ENCODE measurements around the gene CDC42EP2. TPM values are rescaled to one million over a fixed set of nuclear protein-coding genes. Genes with fewer than 3 reads are reported as not detected.
"Not testable (repeated sequence)": the region's sequence is repeated elsewhere in the genome, so short reads cannot be mapped to it uniquely, and the experiment has no call there.

Gene CDC42EP2
- polyA plus RNA-seq, 4 donors: 10.4 to 39.4 (median 25.7) TPM

DNA sequence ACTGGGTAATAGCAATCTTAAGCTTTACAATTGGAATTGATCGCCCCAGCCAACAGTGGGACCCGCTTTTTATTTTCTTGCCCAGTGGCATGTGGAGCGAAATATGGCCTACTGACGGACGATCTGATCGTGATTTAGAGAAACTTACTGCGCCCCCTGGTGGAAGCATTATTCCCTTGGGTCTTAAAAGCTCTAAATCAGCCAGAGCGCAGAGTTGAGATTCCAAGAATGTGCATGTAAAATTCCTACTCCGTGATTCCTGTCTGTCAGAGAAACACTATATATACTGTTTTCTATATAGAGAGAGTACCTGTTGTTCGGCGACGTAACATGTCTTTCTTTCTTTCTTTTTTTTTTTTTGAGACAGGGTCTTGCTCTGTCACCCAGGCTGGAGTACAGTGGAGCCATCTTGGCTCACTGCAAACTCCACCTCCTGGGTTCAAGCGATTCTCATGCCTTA, 15.3 kb downstream of the CDC42EP2 start:
- Histone ChIP-seq H3K27me3 (ENCODE audit: control insufficient read depth in 3 of 3, insufficient read depth in 3 of 3, low read length in 3 of 3) (no peaks in the 10 kb centered on the region), H3K27ac (ENCODE audit: low read depth in 1 of 3, low read length in 2 of 3) (no peak overlapping the region), H3K9me3 (ENCODE audit: control insufficient read depth in 2 of 2, insufficient read depth in 1 of 2, low read depth in 1 of 2, low read length in 1 of 2) (no peaks in the 10 kb centered on the region), H3K36me3 (ENCODE audit: control insufficient read depth in 3 of 3, insufficient read depth in 2 of 3, low read depth in 1 of 3, low read length in 3 of 3) (no peaks in the 10 kb centered on the region), H3K4me1 (ENCODE audit: control insufficient read depth in 3 of 3, insufficient read depth in 2 of 3, low read depth in 1 of 3, low read length in 2 of 3) (peaks cover 6 to 23% (median 6%) of the 10 kb centered on the region in 3 donors), H3K4me3 (ENCODE audit: low read depth in 1 of 3, low read length in 3 of 3) (no peak overlapping the region)
- 7 to 10% (median 9%) methylated on average over 13 of the region's 13 CpGs for WGBS, 3 donors
- FAIRE-seq (no peak), DNase-seq (peak; percentile 92 to 93)

DNA sequence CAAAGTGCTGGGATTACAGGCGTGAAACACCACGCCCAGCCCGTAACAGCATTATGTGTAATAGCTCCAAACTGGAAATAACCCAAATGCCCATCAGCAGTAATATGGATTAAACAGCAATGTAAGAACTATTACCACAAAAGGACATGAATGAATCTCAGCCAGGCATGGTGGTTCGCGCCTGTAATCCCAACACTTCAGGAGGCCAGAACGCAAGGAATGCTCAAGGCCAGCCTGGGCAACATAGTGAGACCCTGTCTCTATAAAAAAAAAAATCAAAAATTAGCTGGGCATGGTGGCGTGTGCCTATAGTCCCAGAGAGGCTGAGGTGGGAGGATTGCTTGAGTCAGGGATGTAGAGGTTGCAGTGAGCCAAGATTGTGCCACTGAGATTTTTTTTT, 15.9 kb downstream of the CDC42EP2 start:
- no peak overlapping the region for H3K27ac ChIP-seq (ENCODE audit: low read depth in 1 of 3, low read length in 2 of 3)
- no peaks in the 10 kb centered on the region for H3K36me3 ChIP-seq (ENCODE audit: control insufficient read depth in 3 of 3, insufficient read depth in 2 of 3, low read depth in 1 of 3, low read length in 3 of 3)
- no peaks in the 10 kb centered on the region for H3K9me3 ChIP-seq (ENCODE audit: control insufficient read depth in 2 of 2, insufficient read depth in 1 of 2, low read depth in 1 of 2, low read length in 1 of 2)
- H3K27me3 ChIP-seq (ENCODE audit: control insufficient read depth in 3 of 3, insufficient read depth in 3 of 3, low read length in 3 of 3): no peaks in the 10 kb centered on the region
- DNase-seq (no peak), FAIRE-seq (no peak)
- peaks cover 6 to 27% (median 10%) of the 10 kb centered on the region in 3 donors for H3K4me1 ChIP-seq (ENCODE audit: control insufficient read depth in 3 of 3, insufficient read depth in 2 of 3, low read depth in 1 of 3, low read length in 2 of 3)
- no peak overlapping the region for H3K4me3 ChIP-seq (ENCODE audit: low read depth in 1 of 3, low read length in 3 of 3)
- WGBS, 3 donors: 58 to 82% (median 64%) methylated on average over 7 of the region's 7 CpGs

DNA sequence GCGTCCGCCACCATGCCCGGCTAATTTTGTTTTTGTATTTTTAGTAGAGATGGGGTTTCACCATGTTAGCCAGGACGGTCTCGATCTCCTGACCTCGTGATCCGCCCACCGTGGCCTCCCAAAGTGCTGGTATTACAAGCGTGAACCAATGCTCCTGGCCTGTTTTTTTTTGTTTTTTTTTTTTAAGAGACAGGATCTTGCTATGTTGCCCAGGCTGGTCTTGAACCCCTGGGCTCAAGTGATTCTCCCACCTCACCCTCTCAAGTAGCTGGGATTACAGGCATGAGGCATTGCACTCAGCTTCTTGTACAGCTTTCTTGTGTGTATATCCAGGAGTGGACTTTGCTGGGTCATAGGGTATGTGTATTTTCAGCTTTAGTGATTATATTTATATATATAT, 17.9 kb downstream of the CDC42EP2 start:
- H3K4me1 ChIP-seq (ENCODE audit: control insufficient read depth in 3 of 3, insufficient read depth in 2 of 3, low read depth in 1 of 3, low read length in 2 of 3): peaks cover 6 to 17% (median 11%) of the 10 kb centered on the region in 3 donors
- not testable (repeated sequence) for H3K4me3 ChIP-seq (ENCODE audit: low read depth in 1 of 3, low read length in 3 of 3); H3K9me3 ChIP-seq (ENCODE audit: control insufficient read depth in 2 of 2, insufficient read depth in 1 of 2, low read depth in 1 of 2, low read length in 1 of 2); DNase-seq; H3K27ac ChIP-seq (ENCODE audit: low read depth in 1 of 3, low read length in 2 of 3); FAIRE-seq; H3K27me3 ChIP-seq (ENCODE audit: control insufficient read depth in 3 of 3, insufficient read depth in 3 of 3, low read length in 3 of 3)
- peaks cover 0 to 12% (median 0%) of the 10 kb centered on the region in 3 donors for H3K36me3 ChIP-seq (ENCODE audit: control insufficient read depth in 3 of 3, insufficient read depth in 2 of 3, low read depth in 1 of 3, low read length in 3 of 3)
- WGBS, 3 donors: 88 to 99% (median 97%) methylated on average over 9 of the region's 9 CpGs

DNA sequence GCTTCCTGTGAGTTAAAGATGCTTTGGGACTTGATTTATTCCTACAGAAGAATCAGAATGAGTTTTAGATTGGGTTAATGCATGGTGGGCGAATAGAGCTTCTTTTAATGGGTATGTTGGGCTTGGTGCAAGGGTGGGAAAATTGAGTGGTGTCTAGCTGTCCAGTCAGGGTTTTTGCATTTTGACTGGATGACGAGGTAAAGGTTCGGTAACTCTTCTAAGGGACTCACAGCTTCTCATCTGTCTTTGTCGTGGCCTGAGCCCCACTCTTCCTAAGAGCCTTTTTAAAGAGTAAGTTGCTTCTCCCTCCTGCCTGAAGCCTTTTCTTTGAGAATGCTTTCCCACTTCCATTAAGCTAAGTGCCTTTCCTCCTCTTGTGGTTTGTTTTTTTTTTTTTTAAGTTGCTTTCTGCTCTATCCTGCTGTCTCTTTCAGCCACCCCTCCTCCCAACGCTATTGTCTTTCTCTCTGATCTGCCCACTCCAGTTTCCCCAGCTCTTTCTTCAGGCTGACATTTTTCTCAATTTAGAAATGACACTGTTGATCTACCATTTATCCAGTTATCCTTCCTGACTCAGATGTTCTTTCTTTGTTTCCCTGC, 20.1 kb downstream of the CDC42EP2 start:
- peak overlapping the region; percentile 93 to 96 (median 94) for H3K4me3 ChIP-seq (ENCODE audit: low read depth in 1 of 3, low read length in 3 of 3)
- DNase-seq: no peak
- H3K27ac ChIP-seq (ENCODE audit: low read depth in 1 of 3, low read length in 2 of 3): no peak overlapping the region
- peaks cover 3 to 11% (median 7%) of the 10 kb centered on the region in 3 donors for H3K4me1 ChIP-seq (ENCODE audit: control insufficient read depth in 3 of 3, insufficient read depth in 2 of 3, low read depth in 1 of 3, low read length in 2 of 3)
- FAIRE-seq: no peak
- 12 to 19% (median 17%) methylated on average over 5 of the region's 5 CpGs for WGBS, 3 donors
- peaks cover 0 to 25% (median 0%) of the 10 kb centered on the region in 3 donors for H3K36me3 ChIP-seq (ENCODE audit: control insufficient read depth in 3 of 3, insufficient read depth in 2 of 3, low read depth in 1 of 3, low read length in 3 of 3)
- no peaks in the 10 kb centered on the region for H3K9me3 ChIP-seq (ENCODE audit: control insufficient read depth in 2 of 2, insufficient read depth in 1 of 2, low read depth in 1 of 2, low read length in 1 of 2)
- no peaks in the 10 kb centered on the region for H3K27me3 ChIP-seq (ENCODE audit: control insufficient read depth in 3 of 3, insufficient read depth in 3 of 3, low read length in 3 of 3)

DNA sequence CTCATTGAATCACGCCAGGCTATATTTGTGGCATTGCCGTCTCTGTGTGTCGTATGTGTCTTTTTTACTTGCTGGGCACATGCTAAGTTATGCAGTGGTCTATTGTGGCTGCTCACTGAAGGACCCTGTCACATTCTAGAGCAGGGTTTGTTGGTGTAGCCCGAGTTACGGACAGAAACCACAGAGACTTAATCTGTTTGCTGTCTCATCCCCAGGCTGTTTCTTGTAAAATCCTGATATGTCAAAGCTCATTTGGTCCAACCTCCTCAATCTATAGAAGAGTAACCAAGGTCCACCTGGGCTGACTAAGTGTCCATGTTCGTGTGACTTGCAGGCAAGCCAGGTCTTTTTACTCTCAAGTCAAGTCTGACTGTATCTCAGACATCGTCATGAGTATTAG, 24.0 kb downstream of the CDC42EP2 start:
- Histone ChIP-seq H3K27ac (ENCODE audit: low read depth in 1 of 3, low read length in 2 of 3) (no peak overlapping the region), H3K36me3 (ENCODE audit: control insufficient read depth in 3 of 3, insufficient read depth in 2 of 3, low read depth in 1 of 3, low read length in 3 of 3) (peaks cover 12 to 61% (median 13%) of the 10 kb centered on the region in 3 donors), H3K9me3 (ENCODE audit: control insufficient read depth in 2 of 2, insufficient read depth in 1 of 2, low read depth in 1 of 2, low read length in 1 of 2) (no peaks in the 10 kb centered on the region), H3K4me1 (ENCODE audit: control insufficient read depth in 3 of 3, insufficient read depth in 2 of 3, low read depth in 1 of 3, low read length in 2 of 3) (peaks cover 3 to 11% (median 5%) of the 10 kb centered on the region in 3 donors), H3K27me3 (ENCODE audit: control insufficient read depth in 3 of 3, insufficient read depth in 3 of 3, low read length in 3 of 3) (no peaks in the 10 kb centered on the region), H3K4me3 (ENCODE audit: low read depth in 1 of 3, low read length in 3 of 3) (no peak overlapping the region)
- FAIRE-seq: no peak
- WGBS, 3 donors: 87 to 89% (median 87%) methylated on average over 7 of the region's 7 CpGs
- DNase-seq: no peak

DNA sequence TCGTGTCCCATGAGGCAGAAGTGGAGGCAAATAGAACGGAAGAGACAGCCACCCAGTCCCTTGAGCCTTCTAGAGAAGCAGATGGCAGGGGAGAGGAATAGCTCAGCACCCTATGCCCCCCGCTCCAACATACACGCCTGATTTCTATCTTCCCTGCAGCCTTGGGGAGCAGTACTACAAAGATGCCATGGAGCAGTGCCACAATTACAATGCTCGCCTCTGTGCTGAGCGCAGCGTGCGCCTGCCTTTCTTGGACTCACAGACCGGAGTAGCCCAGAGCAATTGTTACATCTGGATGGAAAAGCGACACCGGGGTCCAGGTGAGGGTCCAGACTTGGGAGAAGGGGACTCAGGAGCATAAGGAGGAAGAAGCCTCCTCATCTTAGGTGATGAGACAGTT, 25.6 kb downstream of the CDC42EP2 start:
- H3K9me3 ChIP-seq (ENCODE audit: control insufficient read depth in 2 of 2, insufficient read depth in 1 of 2, low read depth in 1 of 2, low read length in 1 of 2): no peaks in the 10 kb centered on the region
- H3K27me3 ChIP-seq (ENCODE audit: control insufficient read depth in 3 of 3, insufficient read depth in 3 of 3, low read length in 3 of 3): no peaks in the 10 kb centered on the region
- peaks cover 0 to 4% (median 4%) of the 10 kb centered on the region in 3 donors for H3K4me1 ChIP-seq (ENCODE audit: control insufficient read depth in 3 of 3, insufficient read depth in 2 of 3, low read depth in 1 of 3, low read length in 2 of 3)
- H3K4me3 ChIP-seq (ENCODE audit: low read depth in 1 of 3, low read length in 3 of 3): no peak overlapping the region
- DNase-seq (no peak), FAIRE-seq (no peak)
- H3K27ac ChIP-seq (ENCODE audit: low read depth in 1 of 3, low read length in 2 of 3): no peak overlapping the region
- 94 to 97% (median 97%) methylated on average over 10 to 11 of the region's 11 CpGs for WGBS, 3 donors
- peaks cover 18 to 76% (median 21%) of the 10 kb centered on the region in 3 donors for H3K36me3 ChIP-seq (ENCODE audit: control insufficient read depth in 3 of 3, insufficient read depth in 2 of 3, low read depth in 1 of 3, low read length in 3 of 3)

DNA sequence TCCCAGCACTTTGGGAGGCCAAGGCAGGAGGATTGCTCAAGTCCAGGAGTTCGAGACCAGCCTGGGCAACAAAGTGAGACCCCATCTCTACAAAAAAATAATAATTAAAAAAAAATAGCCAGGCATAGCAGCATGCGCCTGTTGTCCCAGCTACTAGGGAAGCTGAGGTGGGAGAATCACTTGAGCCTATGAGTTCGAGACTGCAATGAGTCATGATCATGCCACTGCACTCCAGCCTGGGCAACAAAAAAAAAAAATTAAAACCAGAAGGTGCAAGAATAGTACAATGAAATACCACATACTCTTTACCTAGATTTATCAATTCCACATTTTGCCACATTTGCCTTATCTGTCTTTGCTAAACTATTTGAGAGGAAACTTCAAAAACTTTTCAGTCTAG, 27.2 kb downstream of the CDC42EP2 start:
- FAIRE-seq (no peak), DNase-seq (no peak)
- Histone ChIP-seq H3K36me3 (ENCODE audit: control insufficient read depth in 3 of 3, insufficient read depth in 2 of 3, low read depth in 1 of 3, low read length in 3 of 3) (peaks cover 28 to 84% (median 31%) of the 10 kb centered on the region in 3 donors), H3K4me1 (ENCODE audit: control insufficient read depth in 3 of 3, insufficient read depth in 2 of 3, low read depth in 1 of 3, low read length in 2 of 3) (no peaks in the 10 kb centered on the region), H3K4me3 (ENCODE audit: low read depth in 1 of 3, low read length in 3 of 3) (no peak overlapping the region), H3K9me3 (ENCODE audit: control insufficient read depth in 2 of 2, insufficient read depth in 1 of 2, low read depth in 1 of 2, low read length in 1 of 2) (no peaks in the 10 kb centered on the region), H3K27ac (ENCODE audit: low read depth in 1 of 3, low read length in 2 of 3) (no peak overlapping the region), H3K27me3 (ENCODE audit: control insufficient read depth in 3 of 3, insufficient read depth in 3 of 3, low read length in 3 of 3) (no peaks in the 10 kb centered on the region)
- WGBS, 3 donors: 93 to 97% (median 94%) methylated on average over 3 of the region's 3 CpGs

DNA sequence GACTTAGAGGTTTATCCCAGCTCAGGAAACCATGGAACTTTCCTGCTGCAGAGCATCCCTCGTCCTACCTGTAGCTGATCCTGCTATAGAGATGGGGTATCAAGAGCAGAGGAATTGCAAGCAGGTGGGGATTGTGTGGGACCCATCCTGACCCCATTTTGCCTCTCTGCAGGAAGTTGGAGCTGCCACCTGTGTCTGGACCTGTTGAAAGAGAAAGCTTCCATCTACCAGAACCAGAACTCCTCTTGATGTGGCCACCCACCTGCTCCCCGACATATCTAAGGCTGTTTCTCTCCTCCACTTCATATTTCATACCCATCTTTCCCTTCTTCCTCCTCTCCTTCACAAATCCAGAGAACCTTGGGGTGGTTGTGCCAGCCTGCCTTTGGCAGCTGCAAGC, 36.8 kb downstream of the CDC42EP2 start:
- DNase-seq: no peak
- Histone ChIP-seq H3K9me3 (ENCODE audit: control insufficient read depth in 2 of 2, insufficient read depth in 1 of 2, low read depth in 1 of 2, low read length in 1 of 2) (no peaks in the 10 kb centered on the region), H3K4me1 (ENCODE audit: control insufficient read depth in 3 of 3, insufficient read depth in 2 of 3, low read depth in 1 of 3, low read length in 2 of 3) (peaks cover 3 to 18% (median 4%) of the 10 kb centered on the region in 3 donors), H3K27ac (ENCODE audit: low read depth in 1 of 3, low read length in 2 of 3) (no peak overlapping the region), H3K4me3 (ENCODE audit: low read depth in 1 of 3, low read length in 3 of 3) (no peak overlapping the region), H3K36me3 (ENCODE audit: control insufficient read depth in 3 of 3, insufficient read depth in 2 of 3, low read depth in 1 of 3, low read length in 3 of 3) (peaks cover 6 to 59% (median 20%) of the 10 kb centered on the region in 3 donors), H3K27me3 (ENCODE audit: control insufficient read depth in 3 of 3, insufficient read depth in 3 of 3, low read length in 3 of 3) (peaks cover 0 to 12% (median 0%) of the 10 kb centered on the region in 3 donors)
- FAIRE-seq: no peak
- 87 to 93% (median 89%) methylated on average over 2 of the region's 2 CpGs for WGBS, 3 donors
